HG02798 (cell line): Measurements from ENCODE around the gene TMPRSS11A.

Experiments
- ATAC-seq: cut with Tn5 transposase; IDR thresholded peaks from one replicate; pipeline ENCODE4 v1.9.1; 2021; ENCODE audit warnings: mild to moderate bottlenecking; ENCODE audit not compliant: unreplicated experiment, poor library complexity

TMPRSS11A gene

GRCh38 chr4:67963356-67963755, at the start of gene TMPRSS11A:
Gene TMPRSS11A, minus strand, starts transcription at chr4:67963493. Its CDS starts 100 bp downstream, at chr4:67963393.
- no peak for ATAC-seq

GRCh38 chr4:68011684-68012083, 48.4 kb upstream of the TMPRSS11A start:
- ATAC-seq = no peak

DNA sequence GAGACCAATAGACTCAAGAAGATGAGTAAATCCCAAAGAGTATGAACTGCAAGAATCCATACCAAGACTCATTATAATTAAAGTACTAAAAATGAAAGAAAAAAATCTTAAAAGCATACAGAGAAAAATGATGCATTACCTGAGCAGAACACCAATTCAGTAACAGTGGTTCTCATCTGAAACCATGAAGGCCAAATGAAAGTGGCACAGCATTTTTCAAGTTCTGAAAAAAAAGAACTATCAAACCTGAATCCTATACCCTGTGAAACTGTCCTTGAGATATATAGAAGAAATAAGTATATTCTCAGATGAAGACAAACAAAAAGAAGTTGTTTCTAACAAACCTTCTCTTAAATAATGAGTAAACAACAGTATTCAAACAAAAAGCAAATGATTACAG, 39.6 kb upstream of the TMPRSS11A start:
- ATAC-seq = no peak

DNA sequence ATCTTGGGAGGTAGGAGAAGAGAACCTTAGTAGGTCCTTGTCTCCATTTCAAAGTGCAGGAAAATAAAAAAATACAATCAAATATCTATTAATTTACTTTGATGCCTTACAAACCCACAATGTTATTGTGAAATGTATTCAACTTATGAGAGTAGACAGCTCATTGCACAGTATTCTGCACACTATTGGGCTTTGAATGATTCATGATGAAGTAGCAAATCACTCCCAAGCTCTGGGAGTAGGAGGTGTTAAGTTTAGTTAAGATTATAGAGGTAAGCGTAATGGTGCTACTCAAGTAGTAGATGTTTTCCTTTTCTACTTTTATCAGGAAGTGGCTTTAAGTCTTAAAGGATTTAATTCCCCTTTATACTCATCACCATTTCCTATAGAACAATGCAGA, 32.8 kb upstream of the TMPRSS11A start:
- ATAC-seq = no peak

GRCh38 chr4:67988991-67989390, 25.7 kb upstream of the TMPRSS11A start:
- ATAC-seq = no peak

GRCh38 chr4:67983333-67983732, 20.0 kb upstream of the TMPRSS11A start:
- no peak for ATAC-seq

DNA sequence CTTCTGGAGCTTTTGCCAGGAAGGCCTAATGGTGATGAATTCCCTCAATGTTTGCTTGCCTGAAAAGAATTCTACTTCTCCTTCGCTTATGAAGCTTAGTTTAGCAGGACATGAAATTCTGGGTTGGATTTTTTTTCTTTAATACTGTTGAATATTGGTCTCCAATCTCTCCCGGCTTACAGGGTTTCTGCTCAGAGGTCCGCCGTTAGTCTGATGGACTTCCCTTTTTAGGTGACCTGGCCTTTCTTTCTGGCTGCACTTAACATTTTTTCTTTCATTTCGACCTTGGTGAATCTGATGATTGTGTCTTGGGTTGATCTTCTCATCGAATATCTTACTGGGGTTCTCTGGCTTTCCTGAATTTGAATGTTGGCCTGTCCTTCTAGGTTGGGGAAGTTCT, 17.2 kb upstream of the TMPRSS11A start:
- ATAC-seq = no peak

- ATAC-seq = no peak
Observed at GRCh38 chr4:67973608-67974007, 10.3 kb upstream of the TMPRSS11A start.

- ATAC-seq = no peak
Observed at GRCh38 chr4:67954890-67955289, 8.4 kb downstream of the TMPRSS11A start.

DNA sequence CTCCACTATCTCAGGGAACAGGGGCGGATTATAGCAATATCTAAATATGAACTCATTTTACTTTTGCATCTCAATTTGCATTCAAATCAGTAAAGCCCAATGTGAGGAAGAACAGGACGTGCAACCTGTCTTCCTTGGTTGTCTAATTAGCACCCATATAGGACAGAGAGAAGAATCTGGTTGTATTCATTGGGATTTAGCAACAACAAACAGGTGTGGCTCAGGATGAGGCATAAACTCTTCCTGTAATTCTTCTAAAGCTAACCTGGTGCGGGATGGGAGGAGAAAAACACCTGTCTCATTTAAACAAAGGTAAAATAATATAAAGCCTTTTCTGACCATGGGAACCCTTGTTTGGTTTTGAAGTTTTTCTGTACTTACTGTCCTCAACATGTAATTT, 22.2 kb downstream of the TMPRSS11A start:
- ATAC-seq = no peak

DNA sequence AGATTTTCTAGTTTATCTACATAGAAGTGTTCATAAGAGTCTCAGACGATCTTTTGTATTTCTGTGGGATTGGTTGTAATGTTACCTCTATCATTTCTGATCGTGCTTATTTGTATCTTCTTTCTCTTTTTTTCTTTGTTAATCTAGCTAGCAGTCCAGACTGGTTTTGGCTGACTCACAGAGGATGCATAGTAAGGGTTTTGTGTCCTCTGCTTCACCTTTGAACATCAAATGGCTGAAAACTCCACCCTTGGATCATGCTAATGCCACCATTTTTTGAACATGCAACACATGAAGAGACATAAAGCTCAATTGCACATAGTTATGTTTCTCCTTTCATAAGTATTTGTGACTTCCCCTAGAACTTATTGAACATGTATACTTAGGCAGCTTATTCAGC, 22.8 kb downstream of the TMPRSS11A start:
- ATAC-seq = no peak

- no peak for ATAC-seq
Observed at GRCh38 chr4:67939195-67939594, 24.1 kb downstream of the TMPRSS11A start.

GRCh38 chr4:67935888-67936287, 27.4 kb downstream of the TMPRSS11A start:
- ATAC-seq = no peak

DNA sequence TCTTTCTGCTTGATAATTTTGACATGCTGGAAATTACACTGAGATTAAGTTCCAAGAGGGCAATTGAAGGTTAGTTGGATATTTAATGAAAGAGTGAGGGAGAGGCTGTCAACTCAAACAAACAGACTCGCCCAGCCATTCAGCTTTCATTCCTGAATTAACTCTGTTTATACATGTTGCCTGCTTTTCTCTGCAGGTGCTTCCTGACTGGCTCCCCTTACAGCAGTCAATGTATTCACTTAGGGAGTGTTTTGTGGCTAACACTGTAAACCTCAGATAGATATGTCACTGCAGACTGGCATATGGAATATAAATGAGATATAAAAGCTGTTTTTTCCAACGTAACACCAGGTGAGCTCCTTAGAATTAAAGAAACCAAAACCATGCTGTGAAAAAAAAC, 28.7 kb downstream of the TMPRSS11A start:
- no peak for ATAC-seq

DNA sequence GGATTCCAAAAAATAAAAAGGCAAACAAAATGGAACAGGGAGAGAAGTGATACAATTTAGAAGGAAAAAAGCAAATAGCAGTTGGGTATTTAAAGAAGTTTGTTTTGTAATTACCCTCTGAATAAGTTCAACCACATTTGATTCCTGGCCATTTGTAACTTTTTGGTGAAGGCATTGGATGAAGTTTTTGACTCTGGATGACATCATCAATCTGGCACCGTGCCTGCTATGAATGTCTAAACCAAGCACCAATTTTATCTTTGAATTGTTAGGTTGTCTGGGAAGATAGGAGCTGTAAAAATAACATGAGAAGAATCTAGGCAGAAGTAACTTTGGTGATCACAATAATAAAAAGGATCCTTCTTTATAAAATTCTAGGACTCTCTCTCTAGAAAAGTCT, 29.5 kb downstream of the TMPRSS11A start:
- ATAC-seq = no peak

DNA sequence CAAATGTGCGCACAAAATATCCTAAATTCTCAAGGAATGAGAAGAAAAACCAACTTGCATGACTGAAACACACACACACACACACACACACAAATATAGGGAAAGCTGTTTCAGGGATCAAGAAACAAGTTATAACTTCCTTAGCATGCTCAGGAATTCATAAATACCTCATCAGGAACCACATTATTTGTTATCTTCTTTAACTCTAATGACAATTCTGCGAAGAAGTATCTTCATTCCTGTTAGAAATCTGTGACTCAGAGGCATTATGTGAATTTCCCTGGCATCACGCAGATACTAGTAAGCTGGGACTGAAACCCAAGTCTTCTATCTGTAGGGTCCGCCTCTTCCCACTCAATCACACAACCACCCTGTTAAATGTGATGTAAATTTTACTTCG, 30.3 kb downstream of the TMPRSS11A start:
- no peak for ATAC-seq

DNA sequence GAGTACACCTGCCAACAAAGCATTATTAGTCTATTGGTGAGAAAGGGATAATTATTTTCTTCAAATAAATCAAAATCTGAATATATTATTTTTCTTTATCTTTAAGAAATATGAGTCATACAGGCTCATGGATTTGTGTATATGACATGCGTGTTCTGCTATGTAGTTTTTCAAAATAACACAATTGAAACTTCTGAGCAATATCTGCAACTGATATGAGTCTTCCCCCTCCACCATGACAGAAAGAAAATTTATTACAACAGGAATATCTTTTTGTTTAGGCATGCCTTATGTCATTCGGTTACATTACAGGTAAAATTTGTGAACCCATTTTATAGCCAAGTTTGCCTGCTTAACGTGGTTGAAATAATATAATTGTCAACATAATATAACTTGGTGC, 32.0 kb downstream of the TMPRSS11A start:
- no peak for ATAC-seq

GRCh38 chr4:67929426-67929825, 33.9 kb downstream of the TMPRSS11A start:
- no peak for ATAC-seq

DNA sequence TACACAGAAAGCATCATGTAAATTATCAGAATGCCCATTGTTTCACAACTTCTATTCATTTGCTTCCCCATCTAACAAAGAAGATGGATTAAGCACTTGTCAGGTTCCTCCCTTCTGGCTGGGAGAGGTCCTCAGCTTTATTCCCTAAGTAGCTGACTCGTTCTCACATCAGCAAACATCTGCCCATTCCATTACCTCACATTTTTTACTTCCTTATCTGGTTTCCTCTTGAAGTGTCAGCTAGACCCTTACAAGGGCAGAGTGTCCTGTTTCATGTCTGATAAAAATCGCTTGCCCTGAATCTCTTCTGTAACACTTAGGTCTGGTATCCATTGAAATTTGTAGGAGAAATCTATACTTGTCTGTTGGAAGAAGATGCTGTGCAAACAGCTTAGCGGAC, 34.7 kb downstream of the TMPRSS11A start:
- ATAC-seq = no peak

DNA sequence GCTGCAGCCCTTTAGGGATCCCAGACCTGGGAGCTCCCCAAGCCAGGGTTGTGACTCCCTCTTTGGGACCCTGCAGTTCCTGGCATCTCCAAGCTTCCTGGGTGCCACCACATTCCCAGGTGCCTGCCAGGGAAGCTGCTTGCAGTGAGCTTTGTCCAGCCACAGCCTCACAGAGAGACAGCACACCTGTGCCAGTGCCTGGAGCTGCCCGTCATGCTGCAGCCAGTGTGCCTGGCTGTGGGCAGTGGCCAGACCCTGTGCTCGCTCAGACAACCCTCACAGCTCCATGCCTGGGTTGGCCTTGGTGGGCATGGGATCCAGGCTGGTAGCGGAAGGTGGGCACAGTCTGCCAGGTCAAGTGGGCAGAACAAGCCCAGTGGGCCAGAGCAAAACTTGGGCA, 36.0 kb downstream of the TMPRSS11A start:
- no peak for ATAC-seq

- no peak for ATAC-seq
Observed at GRCh38 chr4:67926485-67926884, 36.8 kb downstream of the TMPRSS11A start.

GRCh38 chr4:67922697-67923096, 40.6 kb downstream of the TMPRSS11A start:
- no peak for ATAC-seq

GRCh38 chr4:67918428-67918827, 44.9 kb downstream of the TMPRSS11A start:
- ATAC-seq = no peak
